Measurements from ENCODE around the gene HPCAL1.

DNA sequence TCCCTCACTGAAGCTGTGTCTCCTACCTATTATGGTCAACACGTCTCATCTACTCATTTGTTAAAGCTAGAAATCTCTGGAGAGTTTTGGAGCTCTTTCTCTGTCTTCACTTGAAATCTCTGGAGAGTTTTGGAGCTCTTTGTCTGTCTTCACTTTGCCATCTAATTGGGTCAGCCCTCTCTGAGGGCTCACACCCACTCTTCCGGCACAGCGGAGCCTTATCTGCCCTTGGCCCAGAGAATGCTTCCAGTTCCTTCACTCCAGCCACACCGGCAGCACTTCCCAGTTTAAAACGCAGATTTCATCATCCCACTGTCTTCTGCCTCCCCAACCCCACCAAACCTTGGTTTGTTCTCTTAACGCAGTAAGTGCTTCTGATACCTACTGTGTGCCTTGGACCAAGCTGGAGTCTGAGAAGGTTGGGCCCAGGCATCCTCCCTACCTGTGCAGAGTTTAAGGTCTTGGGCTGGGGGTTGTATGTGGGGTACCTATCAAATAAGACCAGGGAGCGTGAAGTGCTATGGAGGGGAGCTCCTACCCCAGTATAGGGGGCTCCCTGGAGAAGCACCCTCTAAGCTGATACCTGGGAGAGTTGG is 5.0 kb downstream of the HPCAL1 start:
- TF ChIP-seq, protein P1, sequence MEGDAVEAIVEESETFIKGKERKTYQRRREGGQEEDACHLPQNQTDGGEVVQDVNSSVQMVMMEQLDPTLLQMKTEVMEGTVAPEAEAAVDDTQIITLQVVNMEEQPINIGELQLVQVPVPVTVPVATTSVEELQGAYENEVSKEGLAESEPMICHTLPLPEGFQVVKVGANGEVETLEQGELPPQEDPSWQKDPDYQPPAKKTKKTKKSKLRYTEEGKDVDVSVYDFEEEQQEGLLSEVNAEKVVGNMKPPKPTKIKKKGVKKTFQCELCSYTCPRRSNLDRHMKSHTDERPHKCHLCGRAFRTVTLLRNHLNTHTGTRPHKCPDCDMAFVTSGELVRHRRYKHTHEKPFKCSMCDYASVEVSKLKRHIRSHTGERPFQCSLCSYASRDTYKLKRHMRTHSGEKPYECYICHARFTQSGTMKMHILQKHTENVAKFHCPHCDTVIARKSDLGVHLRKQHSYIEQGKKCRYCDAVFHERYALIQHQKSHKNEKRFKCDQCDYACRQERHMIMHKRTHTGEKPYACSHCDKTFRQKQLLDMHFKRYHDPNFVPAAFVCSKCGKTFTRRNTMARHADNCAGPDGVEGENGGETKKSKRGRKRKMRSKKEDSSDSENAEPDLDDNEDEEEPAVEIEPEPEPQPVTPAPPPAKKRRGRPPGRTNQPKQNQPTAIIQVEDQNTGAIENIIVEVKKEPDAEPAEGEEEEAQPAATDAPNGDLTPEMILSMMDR (IDR thresholded peaks at IDR 0.05; ENCODE audit: low read depth, low read length, poor library complexity, severe bottlenecking), result no peak
- no peak for TF ChIP-seq EZH2phosphoT487 (IDR thresholded peaks at IDR 0.05; ENCODE audit: borderline replicate concordance, low read length)
